Measurements from ENCODE around the gene GOLGA6C.
A peak's percentile ranks its signal among the peaks of the same experiment; 100 is the strongest.
"Not testable (repeated sequence)": the region's sequence is repeated elsewhere in the genome, so short reads cannot be mapped to it uniquely, and the experiment has no call there.

Gene GOLGA6C

DNA sequence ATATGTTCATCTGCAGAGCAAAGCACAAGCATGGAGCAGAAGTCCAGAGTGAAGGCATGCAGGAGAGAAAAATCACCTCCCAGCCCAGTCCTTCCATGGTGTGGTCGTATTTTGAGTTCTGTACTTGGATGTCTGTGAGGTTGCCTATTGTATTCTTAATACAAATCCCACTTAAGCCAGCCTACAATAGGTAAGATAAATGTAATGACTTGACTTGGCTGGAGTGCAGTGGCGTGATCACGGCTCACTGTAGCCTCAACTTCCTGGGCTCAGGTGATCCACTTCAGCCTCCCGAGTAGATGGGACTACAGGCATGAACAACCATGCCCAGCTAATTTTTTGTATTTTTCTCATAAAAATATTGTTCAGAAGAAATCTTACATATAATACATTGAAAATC, 6.8 kb upstream of the GOLGA6C start:
- DNase-seq (ENCODE audit: low spot score); FAIRE-seq: not testable (repeated sequence)

DNA sequence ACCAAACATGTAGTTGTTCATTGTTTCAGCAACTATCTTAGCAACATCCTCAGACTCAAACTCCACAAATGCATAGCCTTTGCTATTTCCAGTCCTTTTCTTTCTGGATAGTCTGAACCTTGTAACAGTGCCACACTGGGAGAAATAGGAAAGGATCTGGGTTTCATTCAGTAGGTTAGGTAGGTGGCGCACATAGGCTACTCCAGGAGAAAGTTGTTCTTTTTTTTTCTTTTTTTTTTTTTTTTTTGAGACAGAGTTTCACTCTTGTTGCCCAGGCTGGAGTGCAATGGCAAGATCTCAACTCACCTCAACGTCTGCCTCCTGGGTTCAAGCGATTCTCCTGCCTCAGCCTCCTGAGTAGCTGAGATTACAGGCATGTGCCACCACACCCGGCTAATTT, 5.8 kb upstream of the GOLGA6C start:
- DNase-seq (ENCODE audit: low spot score); FAIRE-seq: not testable (repeated sequence)

DNA sequence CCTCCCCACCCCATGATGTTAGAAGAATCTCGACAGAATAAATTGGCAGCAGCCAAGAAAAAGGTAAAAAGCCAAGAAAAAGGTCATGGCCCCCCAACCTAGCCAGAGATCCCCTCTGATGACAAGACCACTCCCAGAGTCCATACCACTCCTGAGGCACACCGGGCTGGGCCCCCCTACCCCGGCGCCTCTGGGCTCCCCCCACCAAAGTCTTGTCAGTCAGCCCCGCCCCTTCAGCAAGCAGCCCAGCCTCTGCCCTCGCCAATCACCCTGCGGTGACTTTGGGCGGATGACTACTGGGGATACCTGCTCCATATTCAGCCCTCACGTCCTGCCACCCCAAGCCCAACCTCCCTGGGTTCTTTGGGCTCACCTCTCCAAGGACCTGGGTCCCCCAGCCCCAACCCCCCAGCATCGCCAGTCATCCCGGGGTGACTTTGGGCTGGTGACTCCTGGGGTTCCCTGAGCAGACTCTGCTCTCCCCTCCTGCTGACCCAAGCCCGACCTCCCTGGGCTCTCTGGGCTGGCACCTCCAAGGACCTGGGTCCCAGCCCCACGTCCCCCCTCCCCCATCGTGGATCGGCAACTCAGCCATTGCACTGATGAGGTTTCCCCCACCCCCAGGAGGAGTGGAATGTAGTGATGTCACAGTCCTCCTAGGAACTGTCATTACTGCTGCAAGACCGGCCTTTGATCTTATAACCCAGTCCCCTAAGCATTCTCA, 648 bp downstream of the GOLGA6C start:
- DNase-seq (ENCODE audit: low spot score); FAIRE-seq: not testable (repeated sequence)

DNA sequence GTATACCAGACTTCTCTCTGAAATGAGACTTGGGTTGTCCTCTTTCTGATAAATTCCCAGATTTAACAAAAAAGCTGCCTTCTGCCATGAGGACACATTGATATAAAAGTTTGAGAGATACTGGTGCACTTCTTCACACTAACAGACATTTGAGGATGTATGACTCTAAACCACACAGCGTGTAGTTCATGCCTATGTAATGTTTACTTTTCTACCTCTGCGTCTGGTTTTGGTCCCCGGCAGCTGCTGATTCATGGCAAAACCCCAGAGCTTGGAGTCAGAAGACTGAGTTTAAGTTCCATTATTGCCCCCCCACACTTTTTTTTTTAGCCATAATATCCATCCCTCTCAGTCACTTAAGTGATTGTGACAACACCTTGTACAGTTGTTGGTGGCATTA, 1.7 kb downstream of the GOLGA6C start:
- not testable (repeated sequence) for FAIRE-seq; DNase-seq (ENCODE audit: low spot score)

DNA sequence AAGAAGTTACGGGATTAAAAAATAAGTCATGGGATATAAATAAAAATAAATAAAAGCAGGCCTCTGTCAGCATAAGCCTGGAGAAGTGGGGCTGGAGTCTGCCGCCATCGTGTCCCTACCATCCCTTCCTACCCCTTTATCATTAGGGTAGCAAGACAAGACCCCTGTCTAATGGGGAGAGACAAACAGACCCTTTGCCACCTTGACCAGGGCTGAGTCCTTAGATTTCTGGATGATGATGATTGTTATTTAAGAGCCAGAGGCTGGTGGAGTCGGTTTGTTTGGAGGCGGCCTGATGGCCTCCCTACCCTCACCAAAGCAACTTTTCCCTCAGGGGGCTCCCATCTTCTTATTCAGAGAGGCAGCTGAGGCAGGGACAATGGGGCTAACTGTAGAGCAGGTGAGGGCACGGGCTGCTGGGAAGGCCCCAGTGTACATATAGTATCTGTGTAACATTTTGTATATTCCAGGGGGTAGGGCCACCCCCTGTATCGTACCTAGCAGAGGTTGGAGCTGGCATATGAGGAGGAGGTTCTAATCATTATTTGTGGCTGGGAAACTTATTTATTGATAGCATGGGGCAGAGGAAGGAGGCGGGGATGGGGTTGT, 15.7 kb downstream of the GOLGA6C start:
- not testable (repeated sequence) for DNase-seq (ENCODE audit: low spot score); FAIRE-seq

DNA sequence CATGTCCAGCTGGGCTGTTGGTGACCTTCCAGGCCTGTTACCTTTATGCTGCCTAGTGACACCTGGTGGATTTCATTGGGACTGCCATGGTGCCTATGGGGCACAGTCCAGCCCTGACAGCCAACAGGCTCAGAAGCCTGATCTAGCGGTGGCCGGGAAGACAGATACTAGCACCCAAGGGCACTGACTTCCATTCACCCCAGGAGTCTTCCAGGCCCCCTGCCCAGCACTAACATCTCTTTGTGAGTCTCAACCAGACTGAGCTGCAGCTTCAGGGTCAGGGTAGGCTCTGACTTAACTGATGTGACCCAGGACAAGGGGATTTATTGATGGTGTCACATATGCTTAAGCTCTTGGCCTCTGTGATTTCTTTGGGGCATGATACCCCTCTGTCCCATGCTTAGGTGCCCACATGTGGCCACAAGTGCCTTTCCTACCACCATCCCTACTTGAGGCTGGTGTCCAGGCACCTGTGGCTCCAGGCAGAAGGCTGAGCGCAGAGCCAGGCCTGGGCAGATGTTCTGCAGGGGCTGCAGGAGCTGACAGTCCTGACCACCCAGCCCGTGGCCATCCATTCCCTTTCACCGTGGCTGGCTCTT, 16.5 kb downstream of the GOLGA6C start:
- FAIRE-seq: peak; percentile 74
- DNase-seq (ENCODE audit: low spot score): not testable (repeated sequence)

DNA sequence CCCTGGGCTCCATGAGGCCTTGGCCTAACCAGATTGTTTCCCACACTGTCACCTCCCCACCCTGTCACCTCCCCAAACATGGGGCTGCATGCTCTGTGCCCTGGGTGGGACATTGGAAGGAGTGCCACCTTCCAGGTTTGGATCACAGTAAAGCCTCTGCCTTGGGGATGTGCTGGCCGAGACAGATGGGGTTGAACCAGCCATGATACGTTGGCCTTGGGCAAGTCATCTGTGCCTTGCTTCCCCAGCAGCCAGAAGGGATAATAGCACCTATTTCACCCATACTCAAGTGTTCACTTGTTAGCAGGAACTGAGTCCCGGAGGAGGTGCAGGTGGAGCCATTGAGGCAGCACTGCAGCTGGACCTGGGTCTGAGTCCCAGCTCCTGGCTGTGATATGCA, 17.5 kb downstream of the GOLGA6C start:
- peak; percentile 1 for DNase-seq (ENCODE audit: low spot score)
- not testable (repeated sequence) for FAIRE-seq

DNA sequence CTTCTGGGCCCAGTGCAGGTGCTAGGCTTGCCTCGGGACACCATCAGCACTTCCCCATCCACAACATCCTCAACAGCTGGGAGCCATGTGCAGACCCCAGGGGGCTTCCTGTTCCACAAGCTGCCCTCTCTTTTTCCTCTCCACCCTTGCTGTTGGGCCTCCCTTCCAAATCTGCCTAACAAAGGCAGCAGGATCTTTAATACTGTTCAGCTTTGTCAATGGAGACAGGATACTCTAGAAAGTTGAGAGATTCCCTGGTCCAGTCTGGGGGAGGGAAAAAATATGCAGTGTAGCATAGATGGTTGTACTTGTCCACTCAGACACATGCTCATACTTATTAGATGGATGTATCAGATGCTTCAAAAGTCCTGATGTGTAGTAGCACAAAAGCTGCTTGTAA, 20.4 kb downstream of the GOLGA6C start:
- not testable (repeated sequence) for DNase-seq (ENCODE audit: low spot score); FAIRE-seq

DNA sequence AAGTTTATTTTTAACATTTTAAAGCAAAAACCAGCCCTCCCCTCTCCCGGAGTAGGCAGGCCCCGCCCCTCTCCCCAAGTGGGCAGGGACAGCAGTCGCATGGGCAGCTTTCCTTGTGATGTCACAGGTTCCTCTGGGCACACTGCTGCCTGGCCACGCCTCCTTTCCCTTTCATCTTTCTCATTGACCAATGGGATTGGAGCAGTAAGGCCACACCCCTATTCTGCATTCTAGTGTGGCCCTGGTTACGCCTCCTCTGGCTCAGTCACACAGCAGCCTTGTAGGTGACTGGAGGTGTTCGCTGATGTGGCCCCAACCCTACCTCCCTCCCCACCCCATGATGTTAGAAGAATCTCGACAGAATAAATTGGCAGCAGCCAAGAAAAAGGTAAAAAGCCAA, 24.4 kb downstream of the GOLGA6C start, which contains the start of gene GOLGA6D:
Gene GOLGA6D, plus strand, starts transcription at position 264 of the 400 bp plus-strand sequence. Its CDS starts 41 bp downstream, at position 305.
- FAIRE-seq; DNase-seq (ENCODE audit: low spot score): not testable (repeated sequence)

DNA sequence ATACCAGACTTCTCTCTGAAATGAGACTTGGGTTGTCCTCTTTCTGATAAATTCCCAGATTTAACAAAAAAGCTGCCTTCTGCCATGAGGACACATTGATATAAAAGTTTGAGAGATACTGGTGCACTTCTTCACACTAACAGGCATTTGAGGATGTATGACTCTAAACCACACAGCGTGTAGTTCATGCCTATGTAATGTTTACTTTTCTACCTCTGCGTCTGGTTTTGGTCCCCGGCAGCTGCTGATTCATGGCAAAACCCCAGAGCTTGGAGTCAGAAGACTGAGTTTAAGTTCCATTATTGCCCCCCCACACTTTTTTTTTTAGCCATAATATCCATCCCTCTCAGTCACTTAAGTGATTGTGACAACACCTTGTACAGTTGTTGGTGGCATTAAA, 26.0 kb downstream of the GOLGA6C start:
- FAIRE-seq; DNase-seq (ENCODE audit: low spot score): not testable (repeated sequence)

DNA sequence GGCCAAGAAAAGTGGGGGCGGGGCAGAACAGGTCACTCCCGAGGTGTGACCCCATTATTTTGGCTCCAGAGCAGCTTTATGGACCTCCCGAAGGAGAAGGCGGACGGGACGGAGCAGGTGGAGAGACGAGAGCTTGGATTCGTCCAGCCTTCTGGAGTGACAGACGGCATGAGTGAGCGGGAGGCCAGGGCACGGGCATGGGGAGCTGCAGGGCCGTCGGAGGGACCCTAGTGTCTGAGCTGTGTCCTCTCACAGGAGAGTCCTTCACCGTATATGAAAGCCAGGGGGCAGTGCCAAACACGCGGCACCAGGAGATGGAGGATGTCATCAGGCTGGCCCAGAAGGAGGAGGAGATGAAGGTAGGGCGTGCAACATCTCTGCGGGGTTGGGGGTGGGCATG, 35.5 kb downstream of the GOLGA6C start:
- FAIRE-seq; DNase-seq (ENCODE audit: low spot score): not testable (repeated sequence)

DNA sequence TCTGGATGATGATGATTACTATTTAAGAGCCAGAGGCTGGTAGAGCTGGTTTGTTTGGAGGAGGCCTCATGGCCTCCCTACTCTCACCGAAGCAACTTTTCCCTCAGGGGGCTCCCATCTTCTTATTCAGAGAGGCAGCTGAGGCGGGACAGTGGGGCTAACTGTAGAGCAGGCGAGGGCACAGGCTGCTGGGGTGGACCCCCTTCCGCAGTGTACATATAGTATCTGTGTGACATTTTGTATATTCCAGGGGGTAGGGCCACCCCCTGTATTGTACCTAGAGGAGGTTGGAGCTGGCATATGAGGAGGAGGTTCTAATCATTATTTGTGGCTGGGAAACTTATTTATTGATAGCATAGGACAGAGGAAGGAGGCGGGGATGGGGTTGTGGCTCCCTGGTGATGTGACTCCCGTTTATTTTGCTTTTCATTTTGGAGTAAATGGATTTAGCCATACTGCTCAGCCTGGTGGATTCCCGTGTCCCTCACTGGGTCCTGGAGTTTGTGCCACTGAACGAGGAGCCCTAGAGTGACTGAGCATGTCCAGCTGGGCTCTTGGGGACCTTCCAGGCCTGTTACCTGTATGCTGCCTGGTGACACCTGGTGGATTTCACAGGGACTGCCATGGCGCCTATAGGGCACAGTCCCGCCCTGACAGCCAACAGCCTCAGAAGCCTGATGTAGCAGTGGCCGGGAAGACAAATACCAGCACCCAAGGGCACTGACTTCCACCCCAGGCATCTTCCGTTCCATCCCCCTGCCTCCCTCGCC, 40.6 kb downstream of the GOLGA6C start:
- FAIRE-seq; DNase-seq (ENCODE audit: low spot score): not testable (repeated sequence)

DNA sequence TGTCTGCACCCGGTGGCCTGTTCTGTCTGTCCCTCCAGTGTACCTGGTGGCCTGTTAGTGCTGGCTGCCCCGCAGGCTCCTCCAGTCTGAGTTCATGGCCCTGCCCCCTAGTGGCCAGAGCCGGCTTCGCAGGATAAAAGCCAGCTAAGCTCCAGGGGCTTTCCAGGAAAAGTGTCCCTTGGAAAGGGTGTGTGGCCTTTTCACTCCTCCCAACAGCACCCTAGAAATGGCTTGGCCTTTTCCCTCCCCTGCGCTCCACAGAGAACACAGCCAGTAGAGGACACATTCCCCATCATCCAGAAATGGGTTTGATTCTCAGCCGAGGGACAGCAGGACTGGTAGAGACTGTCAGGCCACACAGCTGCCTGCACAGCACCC, 41.2 kb downstream of the GOLGA6C start:
- DNase-seq (ENCODE audit: low spot score); FAIRE-seq: not testable (repeated sequence)

DNA sequence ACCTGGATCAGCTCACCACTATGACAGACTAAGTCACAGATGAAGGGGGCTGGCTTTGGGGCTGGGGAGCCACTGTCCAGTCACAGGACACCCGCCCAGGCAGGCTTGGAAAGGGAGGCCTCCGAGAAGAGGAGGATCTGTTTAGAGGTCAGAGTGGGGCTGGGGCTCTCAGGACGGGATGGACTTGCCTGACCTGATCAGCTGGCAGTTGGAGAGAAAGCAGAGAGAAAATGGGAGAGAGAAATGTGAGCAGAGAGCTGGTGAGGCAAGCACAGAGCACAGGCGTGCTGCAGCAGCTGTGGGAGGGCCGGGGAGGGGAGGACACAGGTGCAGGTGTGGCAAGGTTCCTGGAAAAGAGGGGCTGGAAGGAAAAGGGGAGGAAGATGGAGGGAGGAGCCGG, 41.9 kb downstream of the GOLGA6C start:
- DNase-seq (ENCODE audit: low spot score); FAIRE-seq: not testable (repeated sequence)

DNA sequence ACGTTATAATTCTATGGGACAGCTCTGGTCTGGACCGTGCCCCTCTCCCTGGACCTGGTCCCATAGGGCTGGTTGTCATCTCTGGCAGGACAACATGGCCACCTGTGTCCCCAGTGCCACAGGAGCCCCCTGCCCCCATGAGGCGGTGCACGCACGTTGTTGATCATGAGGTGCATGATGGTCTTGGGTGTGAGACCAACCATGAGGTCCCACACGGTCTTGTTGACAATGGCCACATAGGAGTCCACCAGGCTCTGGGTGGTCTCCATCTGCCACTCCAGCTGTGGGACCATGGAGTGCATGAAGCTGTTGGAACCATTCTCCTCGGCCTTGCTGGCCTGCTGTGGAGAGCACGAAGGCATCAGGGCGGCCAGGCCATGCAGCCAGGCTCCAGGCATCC, 44.2 kb downstream of the GOLGA6C start:
- no peak for FAIRE-seq
- DNase-seq (ENCODE audit: low spot score): no peak

DNA sequence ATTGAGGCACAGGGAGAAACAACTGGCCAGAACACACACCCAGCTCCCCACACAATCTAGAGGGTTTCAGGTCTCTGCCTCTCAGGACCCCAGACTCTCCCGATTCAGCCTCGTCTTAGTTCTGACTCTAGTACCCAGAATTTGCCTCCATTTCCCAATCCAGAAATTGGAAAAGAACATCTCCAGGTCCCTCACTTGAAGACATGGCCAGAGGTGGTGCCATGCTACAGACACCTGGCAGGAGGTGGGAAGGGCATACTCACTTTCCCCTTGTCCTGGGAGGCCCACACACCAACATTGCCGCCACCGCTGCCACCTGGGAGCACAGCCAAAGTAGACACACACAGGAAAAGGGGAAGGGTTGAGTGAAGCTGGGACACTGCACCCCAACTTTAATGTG, 44.6 kb downstream of the GOLGA6C start:
- not testable (repeated sequence) for DNase-seq (ENCODE audit: low spot score)
- FAIRE-seq: peak; percentile 89

DNA sequence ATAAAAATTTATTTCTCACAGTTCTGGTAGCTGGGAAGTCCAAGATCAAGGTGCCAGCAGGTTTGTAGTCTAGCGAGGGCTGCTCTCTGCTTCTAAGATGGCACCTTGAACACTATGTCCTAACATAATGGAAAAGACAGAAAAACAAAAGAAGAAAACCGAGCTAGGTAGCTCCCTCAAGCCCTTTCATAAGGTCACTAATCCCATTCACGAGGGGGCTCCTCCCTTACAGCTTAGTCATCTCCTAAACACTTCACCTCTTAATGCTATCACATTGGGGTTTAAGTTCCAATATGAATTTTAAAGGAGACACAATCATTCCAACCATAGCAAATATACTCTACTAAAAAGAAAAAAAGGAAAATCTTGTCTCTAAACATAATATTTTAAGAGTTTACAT, 48.1 kb downstream of the GOLGA6C start:
- no peak for DNase-seq (ENCODE audit: low spot score)
- FAIRE-seq: no peak

DNA sequence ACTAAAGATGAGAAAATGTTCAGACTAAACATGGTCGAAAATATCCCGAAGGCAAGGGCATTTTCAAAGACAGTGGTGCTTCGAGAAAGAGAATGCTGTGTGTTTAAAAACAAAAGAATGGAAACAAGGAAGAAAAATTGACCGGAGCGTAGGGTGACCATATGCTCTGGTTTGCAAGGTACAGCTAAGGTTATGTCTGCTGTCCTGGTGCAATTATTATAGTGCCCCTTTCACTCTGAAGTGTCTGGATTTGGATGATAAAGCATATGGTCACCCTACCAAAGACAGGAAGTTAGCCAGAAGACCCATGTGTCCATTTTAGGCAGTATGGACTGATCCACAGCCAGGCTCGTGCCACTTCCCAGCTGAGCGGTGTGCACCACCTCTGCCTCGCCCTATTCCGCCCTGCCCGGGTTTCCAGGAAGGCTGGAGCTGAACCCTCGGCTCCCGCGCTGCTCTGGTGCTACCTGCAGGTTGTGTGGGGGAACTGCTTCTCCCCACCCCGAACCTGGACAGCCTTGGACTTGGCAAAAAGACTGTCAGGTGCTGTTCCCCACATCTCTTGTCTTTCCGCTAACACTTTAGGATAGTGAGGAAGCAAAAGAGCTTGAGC, 49.8 kb downstream of the GOLGA6C start:
- DNase-seq (ENCODE audit: low spot score): peak; percentile 79
- FAIRE-seq: no peak

DNA sequence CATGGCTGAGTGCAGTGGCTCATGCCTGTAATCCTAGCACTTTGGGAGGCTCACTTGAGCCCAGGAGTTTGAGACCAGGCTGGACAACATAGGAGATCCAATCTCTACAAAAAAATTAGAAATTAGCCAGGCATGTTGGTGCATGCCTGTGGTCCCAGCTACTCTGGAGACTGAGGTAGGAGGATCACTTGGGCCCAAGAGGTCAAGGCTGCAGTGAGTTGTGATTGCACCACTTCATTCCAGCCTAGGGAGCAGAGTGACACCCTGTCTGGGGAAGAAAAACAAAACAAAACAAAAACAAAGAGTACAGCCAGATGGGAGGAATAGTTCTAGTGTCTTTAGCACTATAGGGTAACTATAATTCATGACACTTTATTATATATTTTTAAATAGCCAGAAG, 51.6 kb downstream of the GOLGA6C start:
- DNase-seq (ENCODE audit: low spot score) (no peak), FAIRE-seq (no peak)

DNA sequence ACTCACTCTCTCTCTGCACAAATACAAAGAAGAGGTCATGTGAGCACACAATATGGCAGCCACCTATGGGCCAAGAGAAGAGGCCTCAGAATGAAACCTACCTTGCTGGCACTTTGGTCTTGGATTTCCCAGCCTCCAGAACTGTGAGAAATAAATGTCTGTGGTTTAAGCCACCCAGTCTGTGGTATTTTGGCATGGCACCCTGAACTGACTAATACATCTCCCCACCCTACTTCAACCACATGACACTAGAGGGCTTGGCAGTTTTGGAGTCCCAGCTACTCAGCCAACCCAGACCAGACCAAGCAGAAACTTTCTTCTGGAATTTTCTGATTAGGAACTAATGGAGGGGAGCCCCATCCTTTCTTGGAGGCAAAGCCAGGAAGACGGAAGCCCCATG, 54.4 kb downstream of the GOLGA6C start:
- peak; percentile 46 for DNase-seq (ENCODE audit: low spot score)
- FAIRE-seq: not testable (repeated sequence)

Data from urothelium cell line (cell line).